Kidney (tissue), 22 donors: ENCODE results near the gene ERC2. TPM values are rescaled to one million over a fixed set of nuclear protein-coding genes. Genes with fewer than 3 reads are reported as not detected.
"Not testable (repeated sequence)": the region's sequence is repeated elsewhere in the genome, so short reads cannot be mapped to it uniquely, and the experiment has no call there.

Experiments used
- DNase-seq, 5 donors: peaks; one replicate each; pipeline ENCODE4 v3.0.0-alpha.2; 2013 to 2020
- FAIRE-seq: peaks from 2 replicates; lab custom pipeline; 2012; peaks lifted over from hg19 to GRCh38; lab: Jason Lieb, UNC
- H3K27ac ChIP-seq, 2 donors: one replicate each; pipeline ENCODE4 v1.7.0; 2013; ENCODE audit warnings: low read depth in 2 of 2, low read length in 2 of 2, inconsistent platforms in 1 of 2
- H3K27me3 ChIP-seq: one replicate; pipeline ENCODE4 v1.7.1; 2013; ENCODE audit warnings: low read length, inconsistent platforms; ENCODE audit not compliant: control insufficient read depth, insufficient read depth
- H3K36me3 ChIP-seq, 3 donors: one replicate each; pipeline versions ENCODE4 v1.7.0 to v1.7.1; 2013; ENCODE audit warnings: low read length in 3 of 3, control low read depth in 1 of 3, inconsistent platforms in 1 of 3; ENCODE audit not compliant: insufficient read depth in 3 of 3, control insufficient read depth in 2 of 3
- H3K4me1 ChIP-seq, 3 donors: one replicate each; pipeline versions ENCODE4 v1.7.0 to v1.7.1; 2013; ENCODE audit warnings: low read length in 3 of 3, inconsistent platforms in 1 of 3, low read depth in 1 of 3; ENCODE audit not compliant: control insufficient read depth in 2 of 3, insufficient read depth in 2 of 3
- H3K4me3 ChIP-seq, 3 donors: one replicate each; pipeline versions ENCODE4 v1.7.0 to v1.8.1; 2013; ENCODE audit warnings: low read length in 3 of 3, control low read depth in 1 of 3, inconsistent platforms in 1 of 3
- H3K9ac ChIP-seq, 3 donors: one replicate each; pipeline versions ENCODE4 v1.7.0 to v1.7.1; 2013; ENCODE audit warnings: low read length in 3 of 3, control low read depth in 1 of 3, inconsistent platforms in 1 of 3
- H3K9me3 ChIP-seq, 3 donors: one replicate each; pipeline versions ENCODE4 v1.7.0 to v1.7.1; 2013; ENCODE audit warnings: low read length in 3 of 3, control low read depth in 1 of 3, inconsistent platforms in 1 of 3; ENCODE audit not compliant: control insufficient read depth in 2 of 3, insufficient read depth in 1 of 3
- intact Hi-C: fragments of 100-400 bp; cut with DNase I; formaldehyde crosslinking; loops from one replicate; pipeline ENCODE4 v1.11.1; 2022
- long read RNA-seq, 10 donors: library from polyadenylated mRNA in 1 of 10; unstranded in 1 of 10; transcript quantifications; one replicate each; pipeline ENCODE4 v2.0.0 and lab custom pipeline, GENCODE V29; 2021 to 2026
- polyA plus RNA-seq: library from polyadenylated mRNA; stranded (reverse); fragments of 350-450 nt; fragmentation: Illumina TruSeq; extraction: RNeasy Lipid Tissue Mini Kit (QIAGEN cat#74804); gene quantifications from one replicate; pipeline ENCODE4 v1.2.3, GENCODE V29; 2014; ENCODE audit warnings: low read depth, low replicate concordance; ENCODE audit not compliant: insufficient read depth
- total RNA-seq: library from RNA; stranded (reverse); fragmentation: NEBNext Ultra II Directional; extraction: Animal tissue kit (Norgen Biotek cat#: 25700); gene quantifications from one replicate; pipeline ENCODE4 v1.2.1, GENCODE V29; 2021
- TF ChIP-seq, protein P1 (sequence below): IDR thresholded peaks from 3 replicates; pipeline ENCODE4 v1.5.1; 2012; ENCODE audit warnings: mild to moderate bottlenecking, moderate library complexity, borderline replicate concordance; ENCODE audit not compliant: insufficient read depth; ENCODE audit errors: extremely low read depth
- donor health status: control.
- donor health status: control.
- donor health status: control.
- donor health status: control.
- donor health status: control.
- donor health status: DM: yes; HTN: yes; CAD: no.
- donor health status: Normal renal cell carcinoma (clear cell type).

The ERC2 gene
- total RNA-seq: 3.8 TPM
- polyA plus RNA-seq: 0.92 TPM
- long read RNA-seq, donor 1: 0 reads
- long read RNA-seq, donor 2: 0 reads
- long read RNA-seq, donor 3: 0 reads
- long read RNA-seq, donor 4: 0 reads
- long read RNA-seq, donor 5: 0 reads
- long read RNA-seq, donor 6: 0 reads
- long read RNA-seq, donor 7, partial matches to known transcripts: 1 of 4 reads
- long read RNA-seq, donor 7, other reads (novel, unspliced or antisense): 3 of 4 reads
- long read RNA-seq, donor 8: 0 reads
- long read RNA-seq, donor 9: 0 reads
- long read RNA-seq, donor 10: 0 reads

DNA sequence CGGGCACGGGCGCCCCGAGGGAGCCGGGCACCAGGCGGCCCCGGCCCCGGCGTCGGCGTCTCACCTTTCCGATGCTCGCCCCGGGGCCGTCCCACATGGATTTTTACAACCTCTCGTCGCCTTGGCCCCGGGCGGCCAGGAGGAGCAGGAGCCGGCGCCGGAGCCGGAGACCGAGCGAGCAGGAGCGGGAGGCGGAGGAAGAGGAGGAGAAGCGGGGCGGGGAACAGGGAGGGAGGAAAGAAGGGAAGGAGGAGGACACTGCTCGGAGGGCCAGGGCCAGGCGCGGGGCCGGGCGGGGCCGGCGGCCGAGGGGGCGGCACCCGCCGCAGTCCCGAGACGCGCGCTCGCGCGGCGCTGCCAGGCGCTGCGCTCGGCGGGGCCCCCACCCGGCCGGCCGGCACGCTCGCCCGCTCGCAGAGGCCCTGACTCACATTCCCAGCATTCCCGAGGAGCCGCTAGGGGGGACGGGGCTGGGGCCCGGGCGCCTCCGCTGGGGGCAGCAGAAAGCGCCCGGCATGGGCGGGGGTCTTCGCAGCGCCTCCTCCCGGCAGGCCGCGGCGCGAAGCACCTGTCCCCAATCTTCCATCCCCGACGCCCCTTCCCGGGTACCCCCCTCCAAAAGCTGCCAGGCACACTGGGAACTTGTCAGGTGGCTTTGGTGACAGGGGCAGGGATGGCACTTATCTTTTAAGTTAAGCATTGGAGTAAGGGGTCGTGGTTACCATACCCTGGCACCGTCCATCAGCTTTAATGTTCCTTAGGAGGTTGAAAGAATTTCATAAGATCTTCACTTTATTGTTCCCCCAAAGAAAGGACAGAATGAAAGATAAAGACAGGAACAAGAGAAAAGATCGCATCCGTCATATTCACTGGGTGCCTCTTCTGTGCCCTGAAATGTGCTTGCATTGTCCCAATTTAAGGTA is at the start of gene ERC2:
ERC2 (minus strand) TSS at position 284 of the 923 bp plus-strand sequence.
- H3K36me3 ChIP-seq: no peaks in the 10 kb centered on the region
- H3K9me3 ChIP-seq: no peaks in the 10 kb centered on the region
- DNase-seq (peak; percentile 83 to 89 (median 86)), FAIRE-seq (no peak)
- peaks cover 3% of the 10 kb centered on the region for H3K27me3 ChIP-seq
- TF ChIP-seq, protein P1, sequence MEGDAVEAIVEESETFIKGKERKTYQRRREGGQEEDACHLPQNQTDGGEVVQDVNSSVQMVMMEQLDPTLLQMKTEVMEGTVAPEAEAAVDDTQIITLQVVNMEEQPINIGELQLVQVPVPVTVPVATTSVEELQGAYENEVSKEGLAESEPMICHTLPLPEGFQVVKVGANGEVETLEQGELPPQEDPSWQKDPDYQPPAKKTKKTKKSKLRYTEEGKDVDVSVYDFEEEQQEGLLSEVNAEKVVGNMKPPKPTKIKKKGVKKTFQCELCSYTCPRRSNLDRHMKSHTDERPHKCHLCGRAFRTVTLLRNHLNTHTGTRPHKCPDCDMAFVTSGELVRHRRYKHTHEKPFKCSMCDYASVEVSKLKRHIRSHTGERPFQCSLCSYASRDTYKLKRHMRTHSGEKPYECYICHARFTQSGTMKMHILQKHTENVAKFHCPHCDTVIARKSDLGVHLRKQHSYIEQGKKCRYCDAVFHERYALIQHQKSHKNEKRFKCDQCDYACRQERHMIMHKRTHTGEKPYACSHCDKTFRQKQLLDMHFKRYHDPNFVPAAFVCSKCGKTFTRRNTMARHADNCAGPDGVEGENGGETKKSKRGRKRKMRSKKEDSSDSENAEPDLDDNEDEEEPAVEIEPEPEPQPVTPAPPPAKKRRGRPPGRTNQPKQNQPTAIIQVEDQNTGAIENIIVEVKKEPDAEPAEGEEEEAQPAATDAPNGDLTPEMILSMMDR: no peak
- no peaks in the 10 kb centered on the region for H3K4me1 ChIP-seq
- peak within 1 kb of the TSS; percentile 51 to 87 (median 73) for H3K4me3 ChIP-seq
- H3K27ac ChIP-seq: no peak within 1 kb of the TSS
- H3K9ac ChIP-seq: peak within 1 kb of the TSS in 2 of 3 donors; percentile 49 to 51
- intact Hi-C loops: no loop called here

DNA sequence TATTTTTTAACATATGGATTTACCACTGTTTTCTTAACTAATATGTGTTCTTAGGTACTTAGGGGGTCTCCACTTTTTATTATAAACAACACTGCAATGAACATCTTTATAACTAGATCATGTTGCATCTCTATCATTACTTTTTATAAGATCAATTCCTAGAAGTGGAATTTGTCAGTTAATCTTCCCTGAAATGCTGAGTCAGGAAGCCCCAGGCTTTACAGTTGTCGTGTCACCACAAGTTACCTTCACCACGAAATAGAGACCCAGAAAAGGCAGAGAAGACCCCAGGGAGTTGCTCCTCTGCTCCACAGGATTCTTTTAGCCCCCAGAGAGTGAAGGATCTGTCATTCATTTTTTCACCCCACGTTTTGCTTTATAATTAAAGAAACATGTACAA is 34.5 kb upstream of the ERC2 start:
- Histone ChIP-seq H3K9ac (no peak overlapping the region), H3K9me3 (no peaks in the 10 kb centered on the region), H3K4me3 (no peak overlapping the region), H3K27me3 (no peaks in the 10 kb centered on the region), H3K36me3 (no peaks in the 10 kb centered on the region), H3K4me1 (no peaks in the 10 kb centered on the region), H3K27ac (no peak overlapping the region)
- TF ChIP-seq, protein P1: no peak
- intact Hi-C loops: no loop called here
- DNase-seq (no peak), FAIRE-seq (no peak)

DNA sequence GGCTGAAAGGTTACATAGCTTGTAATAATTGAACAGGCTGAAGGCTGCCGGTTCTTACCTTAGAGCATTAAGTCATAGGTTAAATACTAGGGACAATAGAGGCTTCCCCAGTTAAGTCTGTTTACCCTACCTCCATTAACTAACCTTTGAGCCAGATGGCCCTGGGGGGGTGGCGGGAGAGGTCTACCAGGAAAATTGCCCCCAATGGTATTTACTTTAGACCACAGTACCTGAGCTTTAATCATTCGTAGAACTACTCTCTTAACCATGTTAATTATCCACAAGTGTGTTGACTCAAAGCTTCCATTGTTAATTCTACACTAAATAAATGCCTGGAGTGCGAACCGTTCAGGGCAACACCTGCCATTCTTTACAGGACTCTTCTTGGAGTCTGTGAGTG is 28.1 kb upstream of the ERC2 start:
- intact Hi-C loops, H3K27me3 ChIP-seq, H3K4me1 ChIP-seq, FAIRE-seq, H3K4me3 ChIP-seq, H3K9ac ChIP-seq, H3K9me3 ChIP-seq, H3K36me3 ChIP-seq, H3K27ac ChIP-seq: not testable (repeated sequence)
- DNase-seq: peak in 3 of 5 donors; percentile 8 to 34 (median 27)
